Posterior vena cava (tissue), 2 donors: Measurements from ENCODE around the gene PTPRN2. TPM values are rescaled to one million over a fixed set of nuclear protein-coding genes. Genes with fewer than 3 reads are reported as not detected.

Source experiments
- DNase-seq: peaks from one replicate; pipeline ENCODE4 v3.0.0-alpha.2; 2020; ENCODE audit warnings: low spot score
- intact Hi-C, 2 donors: fragments of 100-400 bp; cut with DNase I; formaldehyde crosslinking; loops; one replicate each; pipeline versions ENCODE4 v1.14.1 to v1.14.2; 2022 to 2023
- total RNA-seq, 2 donors: library from RNA; stranded (reverse); fragmentation: NEBNext Ultra II Directional; extraction: Animal tissue kit (Norgen Biotek cat#: 25700); gene quantifications; one replicate each; pipeline ENCODE4 v1.2.1, GENCODE V29; 2021
- donor health status: DM: yes; HTN: yes; CAD: no.
- donor health status: DM: yes; HTN: yes; CAD: no.

PTPRN2 gene
- total RNA-seq, 2 donors from 2014 or later: 1.6 to 2.8 TPM

DNA sequence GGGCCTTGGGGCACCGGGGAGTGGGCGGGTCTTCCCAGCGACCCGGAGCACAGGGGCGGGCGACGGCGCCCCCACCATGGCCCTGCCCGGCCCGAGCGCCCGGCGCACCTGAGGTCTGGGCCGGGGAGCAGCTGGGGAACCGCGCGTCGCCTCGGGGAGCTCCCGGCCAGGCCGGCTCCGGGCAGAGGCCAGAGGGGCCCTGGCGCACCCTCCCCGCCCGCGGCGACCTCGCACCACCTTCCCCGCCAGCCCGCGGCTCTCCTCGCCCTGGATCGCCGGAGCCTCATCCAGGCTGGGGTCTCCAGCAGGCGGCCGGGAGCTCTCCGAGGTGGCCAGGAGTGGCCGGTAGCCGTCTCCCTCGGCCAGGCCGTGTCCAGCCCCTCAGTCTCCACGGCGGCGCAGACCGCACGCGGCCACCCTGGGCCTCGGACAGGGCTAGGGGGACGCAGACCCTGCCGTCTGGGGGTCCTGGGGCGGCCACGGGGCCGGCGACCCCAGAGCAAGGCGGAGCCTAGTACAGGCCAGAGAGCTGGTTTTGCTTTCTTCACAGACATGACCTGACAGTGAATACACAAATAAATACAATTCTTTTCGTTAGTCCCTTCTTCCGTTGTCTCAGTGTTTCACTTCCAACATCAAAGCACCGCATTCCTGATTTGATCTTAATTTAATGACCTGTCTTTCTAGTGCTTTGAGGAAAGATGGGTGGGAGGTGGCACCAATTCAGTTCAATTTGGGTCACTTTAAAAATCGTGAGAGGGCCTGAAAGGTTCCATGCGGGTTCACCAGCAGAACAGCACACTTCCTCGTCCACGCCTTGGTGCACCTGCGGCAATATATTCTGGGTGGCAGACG, 893.9 kb downstream of the PTPRN2 start:
- no peak for DNase-seq
- intact Hi-C loops: no loop called here

DNA sequence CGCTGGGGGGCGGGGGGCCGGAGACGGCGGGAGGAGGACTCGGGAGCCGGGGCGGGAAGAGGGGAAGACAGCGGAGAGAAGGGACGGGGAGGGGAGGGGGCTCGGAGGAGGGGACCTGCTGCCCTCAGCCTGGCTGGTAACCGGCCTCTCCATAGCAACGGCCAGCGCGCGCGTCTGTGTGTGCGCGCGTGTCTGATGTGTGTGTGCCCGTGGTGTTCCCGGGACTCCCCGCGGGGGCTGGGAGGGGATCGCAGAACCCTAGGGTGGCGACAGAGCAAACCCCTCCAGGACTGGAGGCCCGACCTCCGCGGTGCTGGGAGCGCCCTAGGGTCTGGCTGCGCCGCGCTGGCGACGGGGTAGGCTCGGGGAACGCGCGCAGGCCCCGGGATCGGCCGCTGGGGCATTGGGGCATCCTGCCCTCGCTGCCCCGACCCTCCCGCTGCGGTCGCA, 894.5 kb downstream of the PTPRN2 start:
- DNase-seq: peak; percentile 77

DNA sequence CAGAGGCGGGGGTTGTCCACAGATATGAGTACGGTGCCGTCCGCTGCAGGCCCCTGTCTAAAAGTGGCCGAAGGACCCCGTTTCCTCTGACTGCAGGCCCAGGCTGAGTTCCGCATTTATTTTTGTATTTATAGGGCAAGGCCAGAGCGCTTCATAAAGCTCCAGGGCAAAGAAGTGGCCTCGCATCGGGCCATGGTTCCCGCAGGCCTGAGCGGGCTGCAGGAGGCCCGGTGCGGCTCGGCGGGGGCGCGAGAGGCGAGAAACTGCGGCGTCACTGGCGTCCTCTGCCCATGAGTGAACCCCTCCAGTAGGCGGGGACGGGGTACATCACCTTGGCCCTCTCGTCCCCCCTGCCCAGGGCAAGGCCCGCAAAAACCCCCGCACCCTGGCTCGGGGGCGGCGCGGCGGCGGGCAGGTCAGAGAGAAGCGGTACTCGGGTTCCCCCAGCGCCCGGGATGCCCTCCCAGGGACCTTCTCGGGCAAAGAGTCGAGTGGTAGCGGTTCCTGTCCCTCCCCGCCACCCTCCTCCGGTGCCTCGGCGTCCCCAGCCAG, 895.1 kb downstream of the PTPRN2 start:
- peak; percentile 70 for DNase-seq
- intact Hi-C loops: no loop called here

More for the DNA sequence above, 894.5 kb downstream of the PTPRN2 start:
- intact Hi-C loops: no loop called here

DNA sequence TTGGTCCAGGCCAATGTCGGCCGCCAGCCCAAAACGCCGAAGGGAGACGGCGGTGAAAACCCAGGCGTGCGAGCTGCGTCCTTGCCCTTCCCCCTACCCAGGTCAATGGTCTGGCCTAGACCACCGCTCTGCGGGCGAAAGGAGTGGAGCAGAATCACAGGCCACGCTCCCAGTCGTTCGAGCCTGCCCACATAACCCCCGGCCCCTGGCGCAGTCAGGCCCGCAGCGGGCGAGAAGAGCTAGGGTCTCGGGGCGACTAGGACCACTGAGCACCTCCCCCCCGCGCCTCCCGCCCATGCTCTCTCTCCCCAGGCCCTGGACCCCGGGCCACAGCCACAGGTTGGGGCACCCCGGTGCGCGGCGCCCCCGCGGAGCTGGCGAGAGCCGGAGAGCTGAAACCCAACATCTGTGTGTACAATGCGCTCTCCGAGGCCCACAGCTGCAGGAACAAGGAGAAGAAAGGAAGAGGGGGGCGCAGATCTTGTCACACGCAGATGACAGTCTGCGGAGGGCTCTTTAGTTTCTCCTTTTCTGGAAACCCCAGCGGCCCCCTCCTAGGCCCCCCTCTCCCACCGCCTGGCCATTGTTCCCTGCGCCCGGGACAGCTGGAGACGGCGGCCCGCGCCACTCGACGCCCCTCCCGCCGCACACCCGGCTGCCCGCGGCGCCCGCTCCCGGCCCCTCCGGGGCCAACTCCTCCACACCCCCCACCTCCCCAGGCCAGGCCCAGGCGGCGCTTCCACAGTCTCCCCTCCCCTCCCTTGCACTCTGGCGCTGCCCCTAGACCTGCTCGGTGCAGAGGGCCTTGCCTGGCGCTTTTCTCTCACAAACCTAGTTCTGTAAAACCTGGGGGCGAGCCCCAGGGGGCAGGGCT, 895.8 kb downstream of the PTPRN2 start:
- intact Hi-C loops: no loop called here
- peak; percentile 78 for DNase-seq

DNA sequence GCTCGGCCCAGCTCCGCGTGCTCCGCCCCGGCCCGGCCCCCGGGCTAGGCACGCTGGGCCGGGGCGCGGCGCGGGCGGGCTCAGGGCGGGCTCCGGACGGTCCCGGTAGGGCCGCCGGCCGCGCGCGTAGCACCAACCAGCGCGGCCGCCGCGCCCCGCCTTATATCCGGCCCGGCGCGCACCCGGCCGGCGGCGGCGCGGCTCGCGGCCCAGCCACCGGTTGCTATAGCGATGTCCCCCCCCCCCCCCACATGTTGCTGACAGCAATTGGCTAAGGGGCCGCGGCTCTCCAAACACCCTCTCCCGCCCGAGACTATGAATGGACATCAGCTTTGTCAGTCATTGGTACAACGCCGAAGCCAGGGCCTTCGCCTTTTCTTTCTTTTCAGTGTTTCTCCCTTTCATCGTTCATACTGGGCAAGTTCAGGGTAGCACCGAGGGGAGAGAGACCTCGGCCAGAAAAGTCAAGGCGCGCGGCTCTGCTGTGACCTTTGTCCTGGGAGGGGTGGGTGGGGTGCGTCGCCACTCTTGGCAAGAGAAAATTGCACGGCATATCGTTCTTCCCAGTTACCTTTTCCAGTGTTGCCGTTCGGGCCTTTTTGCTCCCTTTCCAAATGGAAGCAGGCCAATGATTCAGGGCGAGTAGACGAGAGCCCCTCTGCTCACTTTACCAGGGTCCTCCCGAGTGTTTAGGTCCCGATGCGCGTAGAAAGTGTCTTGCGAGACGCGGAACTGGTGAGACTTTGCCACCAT, 896.6 kb downstream of the PTPRN2 start:
- DNase-seq: peak; percentile 85
- intact Hi-C loops: no loop called here

DNA sequence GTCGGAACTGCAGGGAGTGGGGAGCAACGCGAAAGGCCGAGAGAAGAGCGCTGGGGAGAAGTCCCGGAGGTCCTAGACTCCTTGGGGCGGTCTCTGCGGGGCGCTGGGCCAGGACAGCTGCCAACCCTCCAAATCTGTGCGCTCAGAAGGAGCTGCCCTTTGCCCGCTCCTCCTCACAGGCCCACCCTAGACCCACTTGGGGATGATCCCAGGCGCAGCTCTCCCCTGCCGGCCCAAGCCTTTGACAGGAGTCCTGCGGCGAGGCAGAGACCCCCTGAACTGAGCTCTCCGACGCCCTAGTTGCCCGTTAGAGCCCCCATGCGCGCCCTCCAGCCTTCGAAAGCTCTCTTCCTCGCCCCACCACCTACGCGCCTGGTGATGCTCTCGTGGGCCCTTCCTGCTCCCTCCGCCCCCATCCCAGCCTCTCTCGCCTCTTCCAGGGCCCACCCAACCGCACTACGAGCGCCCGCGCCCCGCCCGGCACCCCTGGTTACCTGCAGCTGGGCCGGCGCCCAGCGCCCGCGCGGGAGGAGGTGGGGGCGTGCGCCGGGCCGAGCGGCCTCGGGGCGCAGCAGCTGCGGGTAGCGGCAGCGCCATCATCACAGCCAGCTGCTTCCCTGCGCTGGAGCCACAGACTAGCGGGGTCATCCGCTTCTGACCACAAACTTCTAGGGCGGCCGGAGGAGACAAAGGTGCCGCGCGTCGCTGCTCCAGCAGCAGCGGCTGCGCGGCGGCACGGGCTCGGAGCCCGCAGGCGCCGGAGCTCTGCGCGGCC, 897.4 kb downstream of the PTPRN2 start:
- peak; percentile 75 for DNase-seq
- intact Hi-C loops: no loop called here

DNA sequence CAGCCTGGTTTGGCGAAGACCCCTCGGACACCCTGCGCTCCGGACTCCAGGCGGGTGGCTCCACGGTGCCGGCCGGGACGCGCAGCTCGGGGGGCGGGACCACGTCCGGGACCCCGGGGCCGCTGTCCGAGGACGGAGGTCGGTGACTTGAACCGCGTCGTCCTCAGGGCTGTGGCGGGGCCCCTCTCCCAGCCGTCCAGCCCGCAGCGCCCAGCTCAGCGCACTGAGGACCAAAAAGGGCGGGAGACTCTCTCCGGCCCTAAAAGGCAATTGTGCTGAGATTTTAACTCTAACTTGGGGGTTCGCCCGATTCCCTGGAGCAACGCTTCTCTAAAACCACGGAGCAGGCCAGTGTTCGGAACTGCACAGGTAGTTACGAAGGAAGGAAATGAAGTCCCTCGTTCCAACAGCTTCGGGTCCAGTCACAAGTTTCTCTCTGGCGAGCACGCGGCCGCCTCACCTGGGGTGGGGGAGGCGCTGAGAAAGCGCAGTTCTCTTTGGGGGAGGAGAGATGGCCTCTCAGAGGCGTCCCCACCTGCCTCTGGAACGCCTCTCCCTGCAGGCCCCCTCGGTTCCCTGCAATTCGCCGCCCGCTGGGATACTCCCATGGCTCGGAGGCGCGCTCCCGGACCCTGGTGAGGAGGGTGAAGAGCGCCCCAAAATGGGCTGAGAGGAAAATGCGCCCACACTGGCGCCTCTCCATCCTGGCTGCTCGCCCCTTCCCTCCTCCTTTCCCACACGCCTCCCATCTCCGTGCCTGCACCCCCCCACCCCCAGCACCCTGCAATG, 898.2 kb downstream of the PTPRN2 start:
- DNase-seq: peak; percentile 58
- intact Hi-C loops: no loop called here

DNA sequence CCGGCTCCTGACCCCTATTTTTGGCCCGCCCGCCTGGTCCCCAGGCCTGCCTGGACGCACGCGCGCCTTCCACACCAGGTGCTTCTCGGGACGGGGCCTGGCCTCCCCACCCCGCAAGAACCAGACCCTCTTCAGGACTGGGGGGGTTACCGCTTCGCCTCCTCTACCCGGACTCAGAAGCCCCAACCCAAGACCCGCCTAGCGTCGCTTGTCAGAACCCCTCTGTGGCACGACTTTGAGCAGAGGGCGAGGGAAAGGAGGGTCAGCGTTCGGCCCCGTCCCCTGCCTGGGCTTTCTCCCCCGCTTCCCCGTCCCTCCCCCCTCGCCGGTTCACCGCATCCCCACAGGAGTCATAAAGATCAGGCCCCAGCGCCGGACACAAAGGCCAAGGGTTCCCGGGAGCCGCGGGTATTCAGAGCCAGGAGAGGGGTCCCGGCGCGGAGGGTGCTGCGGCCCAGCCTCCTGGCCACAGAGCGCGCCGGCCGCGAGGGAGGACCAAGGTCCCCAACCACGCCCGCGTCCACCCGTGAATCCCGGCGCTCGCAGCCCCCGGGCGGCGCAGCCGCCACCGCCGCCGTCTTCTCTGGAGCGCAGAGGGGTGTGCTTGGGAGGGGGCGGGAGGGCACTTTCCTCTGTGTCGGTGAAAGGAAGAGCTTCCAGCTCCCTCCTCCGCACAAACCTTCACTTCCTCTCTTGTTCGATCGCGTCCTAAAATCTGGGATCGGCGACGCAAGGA, 898.9 kb downstream of the PTPRN2 start:
- peak; percentile 71 for DNase-seq
- intact Hi-C loops: no loop called here

DNA sequence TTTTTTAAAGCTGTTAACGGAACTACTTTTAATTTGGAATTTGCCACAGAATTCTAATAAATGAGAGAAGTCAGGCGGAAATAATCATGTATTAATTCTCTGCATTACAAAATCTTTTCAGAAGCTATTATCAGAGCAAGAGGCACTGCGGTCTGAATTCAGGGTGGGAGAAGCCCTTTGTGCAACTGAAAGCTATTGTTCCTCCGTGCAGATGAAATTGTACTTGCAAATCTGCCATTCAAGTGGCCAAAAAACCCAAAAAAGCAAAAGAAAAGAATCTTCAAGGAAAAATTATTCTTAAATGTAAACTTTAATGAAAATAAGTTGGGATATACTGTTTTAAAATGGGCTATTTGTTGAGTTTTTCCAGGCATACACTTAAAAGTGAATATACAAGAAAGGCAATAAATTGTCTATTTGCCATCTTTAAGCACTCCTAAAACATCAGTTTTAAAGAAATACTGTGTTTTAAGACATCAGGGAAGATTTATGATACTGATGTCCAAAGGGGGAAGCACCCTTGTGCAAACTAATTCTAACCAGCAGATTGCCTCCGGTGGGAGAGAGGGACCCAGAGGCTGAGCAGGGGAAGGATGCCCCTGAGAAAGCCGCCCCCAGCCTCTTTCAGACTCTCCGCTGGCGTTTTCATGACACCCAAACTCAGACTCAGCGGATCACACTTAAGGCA, 899.6 kb downstream of the PTPRN2 start:
- intact Hi-C loops: no loop called here
- DNase-seq: no peak

DNA sequence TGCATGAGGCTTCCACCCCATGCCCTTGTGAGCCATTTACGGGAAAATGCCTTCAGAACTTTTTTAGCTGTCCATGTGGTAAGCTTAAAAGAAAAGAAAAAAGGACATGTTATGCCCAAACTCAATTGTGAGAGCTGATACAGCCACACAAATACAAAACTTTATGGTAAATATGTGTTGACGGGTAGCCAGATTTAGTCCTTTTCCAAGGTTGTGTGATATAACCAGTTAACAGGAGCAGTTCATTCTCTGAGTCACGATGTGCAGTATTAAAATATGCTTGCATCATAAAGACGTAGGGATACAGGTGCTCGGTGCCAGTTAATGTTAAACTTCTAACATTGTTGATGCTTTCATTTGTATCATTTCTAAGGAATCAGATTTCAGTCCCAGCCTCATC, 900.5 kb downstream of the PTPRN2 start:
- intact Hi-C loops: no loop called here
- no peak for DNase-seq

DNA sequence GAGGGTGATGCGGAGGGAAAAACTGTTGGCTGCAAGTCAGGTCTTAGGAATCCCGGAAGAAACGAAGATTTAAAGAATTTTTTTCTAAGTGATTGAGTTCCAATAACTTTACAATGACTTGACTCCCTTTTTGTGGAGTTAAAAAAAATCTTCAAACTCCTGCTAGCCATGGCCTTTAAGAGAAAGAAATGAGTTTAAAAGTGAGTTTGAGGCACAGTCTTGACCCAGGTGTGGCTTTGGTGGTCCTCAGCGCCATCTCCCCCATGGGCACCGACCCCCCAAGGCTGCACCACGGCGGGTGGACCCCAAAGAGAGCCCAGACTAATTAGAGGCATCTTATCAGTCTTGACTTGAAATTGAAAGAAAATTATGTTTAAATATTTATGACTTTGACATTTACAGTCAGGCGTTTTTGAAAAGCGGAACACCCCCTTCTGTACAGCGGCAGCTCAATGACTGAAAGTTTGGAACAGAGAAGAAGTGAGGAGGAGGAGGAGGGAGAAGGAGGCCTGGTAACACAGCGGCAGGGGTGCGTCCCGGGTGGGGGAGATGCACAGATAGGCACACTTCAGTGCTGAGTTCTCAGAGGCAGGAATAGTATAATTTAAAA, 901.2 kb downstream of the PTPRN2 start:
- intact Hi-C loops: no loop called here
- peak; percentile 24 for DNase-seq

DNA sequence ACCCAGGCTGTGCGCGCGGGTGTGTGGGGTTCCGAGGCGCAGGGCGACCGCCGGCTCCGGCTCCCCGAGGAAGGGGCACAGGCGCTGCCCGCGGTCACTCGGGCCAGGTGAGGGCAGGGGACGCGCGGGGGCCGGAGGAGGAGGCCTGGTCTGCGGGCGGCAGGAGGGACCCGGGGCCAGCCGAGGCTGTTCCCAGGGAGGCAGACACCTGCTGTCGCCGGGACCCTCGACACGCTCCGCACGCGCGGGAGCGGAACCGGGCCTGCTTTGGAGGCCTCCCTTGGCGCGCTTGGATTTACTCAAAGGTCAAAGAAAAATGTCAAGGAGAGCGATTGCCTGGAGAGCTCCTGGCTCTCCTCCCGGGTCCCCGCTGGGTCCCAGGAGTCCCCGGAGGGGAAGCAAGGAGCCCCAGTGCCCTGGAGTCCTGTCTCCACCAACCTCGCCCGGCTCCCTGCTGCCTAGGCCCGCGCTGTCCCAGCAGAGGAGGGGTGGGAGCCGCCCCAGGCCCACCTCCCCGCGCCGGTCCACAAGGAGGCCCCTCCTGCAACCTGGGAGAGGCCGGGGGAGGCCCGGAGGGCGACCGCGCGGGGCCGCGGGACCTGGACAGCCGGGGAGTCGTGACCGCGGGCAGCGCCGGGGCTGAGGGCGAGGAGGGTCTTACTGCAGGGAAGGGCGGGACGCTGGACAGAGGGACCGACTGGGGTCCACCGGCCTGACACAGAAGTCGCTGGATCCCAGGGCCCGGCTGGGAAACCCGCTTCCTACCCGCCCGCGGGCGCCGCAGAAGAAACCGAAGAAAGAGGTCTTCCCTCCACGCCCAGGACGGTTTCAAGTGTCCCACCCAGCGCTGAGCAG, 902.0 kb downstream of the PTPRN2 start:
- intact Hi-C loops: no loop called here
- DNase-seq: peak; percentile 63

DNA sequence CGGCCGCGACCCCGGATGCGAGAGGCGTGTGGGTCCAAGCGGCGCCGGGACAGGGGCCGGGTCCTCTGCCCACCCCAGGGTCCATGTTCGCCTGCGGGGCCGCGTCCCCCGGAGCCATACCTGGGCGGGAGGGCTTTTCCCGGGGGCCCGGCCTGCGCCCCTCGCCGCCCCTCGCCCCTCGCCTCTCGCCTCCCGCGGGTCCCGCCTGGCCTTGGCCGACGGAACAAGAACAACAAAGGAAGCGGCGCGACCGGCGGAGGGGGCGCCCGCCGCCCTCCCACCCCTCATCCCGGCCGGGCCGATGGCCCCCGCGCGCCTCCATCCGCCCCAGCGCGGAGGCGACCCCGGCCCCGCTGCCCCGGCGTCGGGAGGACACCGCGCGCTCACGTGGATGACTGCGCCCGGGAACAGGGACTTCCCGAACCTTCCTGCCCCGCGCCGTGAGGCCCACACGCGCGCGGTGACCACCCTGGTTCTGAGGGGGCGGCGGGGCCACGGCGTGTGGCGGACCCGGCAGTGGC, 902.7 kb downstream of the PTPRN2 start:
- intact Hi-C loops: no loop called here
- DNase-seq: peak; percentile 80

DNA sequence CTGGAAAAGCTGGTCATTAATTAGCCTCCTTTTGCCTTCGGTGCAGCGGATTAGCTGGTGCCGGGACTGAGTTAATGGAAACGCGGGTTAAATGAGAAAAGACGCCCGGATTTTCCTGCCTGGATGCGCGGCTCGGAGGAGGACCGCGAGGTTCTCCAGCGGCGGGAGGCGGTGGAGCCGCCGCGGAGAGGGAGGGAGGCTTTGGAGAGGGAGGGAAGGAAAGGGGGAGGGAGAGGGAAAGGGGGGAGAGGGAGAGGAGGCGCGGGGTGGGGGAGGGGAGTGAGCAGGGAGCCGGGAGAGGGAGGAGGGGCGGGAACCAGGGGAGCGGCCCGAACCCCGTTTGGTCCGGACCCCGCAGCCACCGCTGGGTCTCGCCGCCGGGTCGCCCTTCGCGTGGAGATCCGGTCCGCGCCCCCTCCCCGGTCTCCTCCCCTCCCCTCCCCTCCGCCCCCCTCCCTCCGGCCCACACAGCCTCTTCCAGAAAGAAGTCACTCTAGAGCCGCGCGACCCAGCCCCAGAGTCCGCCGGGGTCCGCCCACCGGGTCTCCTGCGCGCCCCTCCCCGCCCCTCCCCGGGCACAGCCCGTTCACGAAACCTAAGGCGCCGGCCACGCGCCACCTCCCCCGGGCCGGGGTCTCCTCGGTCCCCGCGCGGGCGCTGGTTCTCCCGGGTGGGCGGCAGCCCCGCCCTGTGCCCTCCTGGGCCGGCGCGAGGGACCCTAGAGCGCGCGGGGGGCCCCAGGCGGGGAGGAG, 903.3 kb downstream of the PTPRN2 start:
- DNase-seq: peak; percentile 79
- intact Hi-C loops: no loop called here
